Measurements from ENCODE around the gene KCNK15.

Gene KCNK15

DNA sequence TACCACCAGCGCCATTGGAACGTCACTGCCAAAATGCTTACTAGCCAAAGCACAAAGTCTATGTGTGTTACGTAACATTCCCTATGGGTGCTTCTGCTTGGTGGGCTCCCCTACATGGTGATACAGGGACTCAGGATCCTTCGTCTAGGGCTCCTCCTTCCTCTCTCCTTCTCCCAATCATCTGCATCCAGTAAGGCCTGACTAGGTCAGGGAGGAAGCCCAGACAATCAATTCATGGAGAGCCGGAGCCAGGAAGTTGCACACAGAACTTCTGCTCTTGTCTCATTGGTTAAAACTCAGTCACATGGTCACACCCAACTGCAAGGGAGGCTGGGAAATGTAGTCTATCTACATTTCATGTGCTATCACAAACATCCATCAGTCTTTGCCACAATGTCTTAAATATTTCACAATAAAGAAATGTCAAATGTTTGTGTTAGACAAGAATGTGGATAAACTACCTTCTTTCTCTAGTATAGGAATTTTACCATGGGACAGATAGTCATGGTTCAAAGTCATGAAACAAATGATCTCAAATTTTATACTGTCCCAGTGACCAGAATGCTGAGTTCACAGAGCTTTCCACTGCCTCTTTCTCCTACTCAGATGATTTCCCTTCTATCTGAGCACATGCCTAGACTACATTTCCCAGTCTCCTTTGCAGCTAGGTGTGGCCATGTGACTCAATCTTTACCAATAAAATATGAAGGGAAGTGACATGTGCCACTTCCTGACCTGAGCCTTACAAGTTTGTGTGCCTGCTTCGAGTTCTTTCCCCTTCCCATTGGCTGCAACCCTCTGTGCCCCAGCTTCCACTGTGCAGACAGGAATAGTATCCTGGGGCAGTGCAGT is 9.3 kb upstream of the KCNK15 start:
- DNase-seq, result peak; percentile 22

- no peak for DNase-seq
Measured at GRCh38 chr20:44737116-44737515, 8.5 kb upstream of the KCNK15 start.

DNA sequence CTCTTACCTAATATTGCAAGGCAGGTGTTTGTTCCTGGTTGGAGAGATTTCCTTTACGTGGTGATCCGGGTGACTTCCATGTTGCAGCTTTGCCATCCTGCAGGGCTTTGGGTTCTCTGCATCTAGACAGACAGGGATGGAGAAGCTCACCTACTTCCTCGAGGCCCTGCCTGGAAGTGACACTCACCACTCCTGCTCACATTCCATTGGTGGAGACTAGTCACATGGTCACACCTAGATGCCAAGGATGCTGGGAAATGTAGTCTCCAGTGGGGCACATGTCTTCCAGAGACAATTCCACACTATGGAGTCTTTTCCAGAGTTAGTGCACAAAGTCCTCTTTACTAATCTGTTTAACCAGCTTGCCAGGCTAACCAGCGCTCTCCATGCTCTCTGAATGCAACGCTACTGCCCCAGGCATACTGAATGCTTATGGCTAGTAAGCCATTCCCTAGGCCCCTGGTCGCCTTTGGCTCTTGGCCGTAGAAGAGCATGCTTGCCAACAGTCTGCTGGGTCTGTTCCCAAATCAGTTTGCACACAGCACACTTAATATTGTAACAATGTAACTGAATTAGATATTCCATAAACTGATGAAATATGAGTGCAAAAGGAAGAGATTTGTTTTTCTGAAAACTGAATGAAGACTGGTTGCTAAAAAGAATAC is 6.7 kb upstream of the KCNK15 start:
- DNase-seq, result peak; percentile 81

DNA sequence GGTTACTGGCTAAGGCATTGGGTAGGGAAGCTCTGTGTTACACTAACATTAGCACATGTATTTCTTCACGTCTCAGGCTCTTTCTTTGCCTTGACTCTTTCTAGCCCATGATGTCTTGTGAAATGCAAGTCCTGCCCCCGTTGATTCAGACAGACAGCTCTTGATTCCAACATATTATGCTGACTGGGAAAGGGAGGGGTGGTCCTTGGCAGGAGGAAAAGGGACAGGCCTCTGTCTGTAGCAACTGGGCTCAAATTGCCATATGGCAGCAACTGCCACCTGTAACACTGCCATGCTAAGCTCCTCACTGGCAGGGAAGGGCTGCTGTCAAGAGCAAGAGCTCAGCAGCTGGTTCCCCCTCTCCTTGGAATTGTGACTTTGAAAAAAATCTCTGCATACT is 5.7 kb upstream of the KCNK15 start:
- peak; percentile 10 for DNase-seq

- no peak for DNase-seq
Measured at GRCh38 chr20:44742304-44743079, 3.2 kb upstream of the KCNK15 start.

DNA sequence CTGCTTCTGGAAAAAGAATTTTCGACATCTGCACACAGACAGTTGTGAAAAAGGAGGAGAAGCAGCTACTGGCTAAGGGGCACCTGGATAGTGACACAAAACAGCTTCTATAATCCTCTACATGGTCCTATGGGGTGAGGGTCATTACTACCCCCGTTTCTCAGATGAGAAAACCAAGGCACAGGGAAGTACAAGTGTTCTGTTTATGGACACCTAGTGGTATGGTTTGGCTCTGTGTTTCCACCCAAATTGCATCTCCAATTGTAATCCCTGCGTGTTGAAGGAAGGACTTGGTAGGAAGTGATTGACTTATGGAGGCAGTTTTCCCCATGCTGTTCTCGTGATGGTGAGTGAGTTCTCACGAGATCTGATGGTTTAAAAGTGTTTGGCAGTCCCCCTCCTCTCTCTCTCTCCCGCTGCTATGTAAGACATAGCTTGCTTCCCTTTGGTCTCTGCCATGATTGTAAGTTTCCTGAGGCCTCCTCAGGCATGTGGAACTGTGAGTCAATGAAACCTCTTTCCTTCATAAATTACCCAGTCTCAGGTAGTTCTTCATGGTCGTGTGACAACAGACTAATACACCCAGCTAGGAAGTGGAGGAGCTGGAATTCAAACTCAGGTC is 2.5 kb upstream of the KCNK15 start:
- no peak for DNase-seq

- DNase-seq, result no peak
Measured at GRCh38 chr20:44743916-44744655, 1.6 kb upstream of the KCNK15 start.

- no peak for DNase-seq
Measured at GRCh38 chr20:44745122-44745597, 505 bp upstream of the KCNK15 start.

DNA sequence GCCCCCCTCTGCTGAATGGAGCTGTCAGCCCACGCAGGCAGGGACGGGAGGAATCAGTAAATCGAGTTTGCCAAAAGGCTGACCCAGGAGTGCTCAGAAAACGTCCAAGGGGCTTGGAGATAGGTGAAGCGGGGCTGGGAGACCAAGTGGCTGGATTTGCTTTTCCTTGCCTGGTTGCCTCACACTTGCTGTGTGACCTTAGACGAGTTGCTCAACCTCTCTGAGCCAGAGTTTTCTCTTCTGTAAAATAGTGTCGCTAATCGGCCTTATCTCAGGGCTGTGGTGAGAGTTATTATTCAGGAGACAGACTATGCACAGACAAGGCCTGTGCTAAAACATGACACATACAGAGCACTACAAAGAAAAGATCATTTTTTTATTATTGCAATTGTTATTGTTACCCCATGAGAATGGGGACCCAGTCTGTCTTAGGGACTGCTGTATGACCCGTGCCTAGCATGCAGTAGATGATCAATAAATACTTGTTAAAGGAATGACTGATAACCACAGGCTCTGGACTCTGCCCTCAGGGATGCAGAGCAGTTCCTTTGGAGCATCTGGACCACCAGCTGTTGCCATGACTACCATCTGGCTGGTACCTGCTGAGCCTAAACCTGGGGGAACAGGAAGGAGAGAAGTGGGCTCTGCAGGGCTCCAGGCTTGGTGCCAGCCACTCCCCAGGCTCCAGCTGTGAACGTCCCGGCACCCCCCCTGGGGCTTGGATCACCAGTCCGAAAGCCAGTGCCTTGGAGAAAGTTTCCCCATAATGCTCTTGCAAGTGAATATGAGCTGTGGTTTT is 901 bp downstream of the KCNK15 start:
- DNase-seq, result peak; percentile 98

- DNase-seq, result peak; percentile 98
Measured at GRCh38 chr20:44747166-44748004, 1.7 kb downstream of the KCNK15 start.

- DNase-seq, result peak; percentile 52
Measured at GRCh38 chr20:44748005-44748370, 2.3 kb downstream of the KCNK15 start.

DNA sequence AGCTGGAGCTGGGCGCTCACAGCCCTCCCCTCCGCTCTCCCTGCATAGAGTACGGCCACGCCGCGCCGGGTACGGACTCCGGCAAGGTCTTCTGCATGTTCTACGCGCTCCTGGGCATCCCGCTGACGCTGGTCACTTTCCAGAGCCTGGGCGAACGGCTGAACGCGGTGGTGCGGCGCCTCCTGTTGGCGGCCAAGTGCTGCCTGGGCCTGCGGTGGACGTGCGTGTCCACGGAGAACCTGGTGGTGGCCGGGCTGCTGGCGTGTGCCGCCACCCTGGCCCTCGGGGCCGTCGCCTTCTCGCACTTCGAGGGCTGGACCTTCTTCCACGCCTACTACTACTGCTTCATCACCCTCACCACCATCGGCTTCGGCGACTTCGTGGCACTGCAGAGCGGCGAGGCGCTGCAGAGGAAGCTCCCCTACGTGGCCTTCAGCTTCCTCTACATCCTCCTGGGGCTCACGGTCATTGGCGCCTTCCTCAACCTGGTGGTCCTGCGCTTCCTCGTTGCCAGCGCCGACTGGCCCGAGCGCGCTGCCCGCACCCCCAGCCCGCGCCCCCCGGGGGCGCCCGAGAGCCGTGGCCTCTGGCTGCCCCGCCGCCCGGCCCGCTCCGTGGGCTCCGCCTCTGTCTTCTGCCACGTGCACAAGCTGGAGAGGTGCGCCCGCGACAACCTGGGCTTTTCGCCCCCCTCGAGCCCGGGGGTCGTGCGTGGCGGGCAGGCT is 4.6 kb downstream of the KCNK15 start:
- DNase-seq, result no peak

DNA sequence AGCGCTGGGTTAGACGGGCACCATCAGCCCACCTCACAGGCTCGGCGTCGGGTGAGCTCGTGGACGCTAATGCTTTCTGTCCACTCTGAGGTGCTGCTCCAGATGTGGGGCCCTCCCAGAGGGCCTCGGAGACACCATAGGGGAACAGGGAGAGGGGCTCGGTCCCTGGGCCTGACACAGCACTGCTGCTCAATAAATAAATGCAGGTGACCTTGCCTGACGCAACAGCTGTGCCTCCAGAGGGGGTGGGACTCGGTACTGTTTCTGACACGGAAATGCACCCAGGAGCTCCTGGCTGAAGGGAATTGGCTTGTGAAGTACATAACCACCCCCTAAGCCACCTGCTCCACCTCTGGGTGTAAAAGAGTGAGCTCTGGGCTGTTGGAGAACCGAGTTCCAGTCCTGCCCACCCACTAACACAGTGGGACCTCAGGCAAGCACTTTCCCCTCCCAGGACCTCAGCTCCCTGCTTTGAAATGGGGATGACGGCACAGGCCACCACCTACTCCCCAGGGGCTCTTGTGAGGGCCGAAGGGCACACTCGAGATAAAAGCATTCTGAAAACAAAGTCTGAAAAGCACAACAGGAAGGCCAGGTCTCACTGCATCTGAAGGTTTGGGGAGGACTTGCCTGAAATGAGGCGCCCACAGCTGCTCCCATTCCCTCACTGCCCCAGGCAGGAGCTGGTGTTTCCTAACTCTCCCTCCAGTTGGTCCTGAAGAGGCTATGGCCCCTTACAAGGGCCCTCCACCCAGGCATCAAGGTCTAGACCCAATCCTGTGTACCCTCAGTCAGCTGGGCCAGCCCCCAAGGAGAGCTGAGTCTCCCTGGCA is 6.7 kb downstream of the KCNK15 start:
- DNase-seq, result peak; percentile 39

DNA sequence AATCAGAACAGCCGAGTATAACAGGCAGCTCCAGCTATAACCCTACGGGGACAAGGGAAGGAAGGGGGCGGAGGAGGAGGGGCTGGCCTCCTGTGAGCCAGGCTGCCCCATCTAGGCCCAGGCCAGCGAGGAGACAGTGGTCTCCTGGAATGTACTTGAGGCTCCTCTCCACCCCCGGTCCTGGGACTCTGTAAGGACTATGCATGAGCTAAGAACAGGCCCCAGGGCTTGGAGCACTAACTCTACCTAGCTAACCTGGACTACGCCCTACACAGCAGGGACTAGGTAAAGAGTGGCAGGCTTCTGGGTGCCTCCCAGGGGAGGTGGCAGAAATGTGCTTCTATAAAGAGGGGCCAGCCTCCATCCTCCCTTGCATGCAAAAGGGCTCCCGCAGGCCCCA is 8.9 kb downstream of the KCNK15 start:
- DNase-seq, result no peak

- no peak for DNase-seq
Measured at GRCh38 chr20:44756011-44756688, 10.5 kb downstream of the KCNK15 start.

DNA sequence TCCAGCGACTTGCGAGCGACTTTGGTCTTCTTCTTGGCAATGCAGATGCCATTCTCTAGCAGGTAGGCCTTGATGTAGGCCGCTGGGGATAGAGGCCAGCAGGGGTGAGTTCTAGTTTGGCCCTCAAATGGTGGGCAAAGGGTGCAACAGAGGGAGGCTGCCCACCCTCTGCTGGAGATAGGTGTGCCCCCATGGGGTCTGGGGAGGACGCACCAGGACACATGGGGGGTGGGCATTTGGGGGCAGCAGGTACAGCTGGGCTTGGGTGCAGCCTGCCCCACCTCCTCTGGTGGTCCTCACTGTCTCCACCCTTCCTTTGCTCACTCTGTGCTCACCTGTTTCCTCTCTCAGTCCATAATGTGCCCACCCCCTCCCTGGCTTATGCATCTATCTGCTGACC is 11.3 kb downstream of the KCNK15 start:
- DNase-seq, result no peak

GRCh38 chr20:44758247-44759101 is 12.8 kb downstream of the KCNK15 start:
- DNase-seq, result no peak
